Measurements from ENCODE around the gene HRH3. TPM values are rescaled to one million over a fixed set of nuclear protein-coding genes. Genes with fewer than 3 reads are reported as not detected.

The HRH3 gene
- total RNA-seq, 1 donor from 2014 or later, result 0.09 TPM

DNA sequence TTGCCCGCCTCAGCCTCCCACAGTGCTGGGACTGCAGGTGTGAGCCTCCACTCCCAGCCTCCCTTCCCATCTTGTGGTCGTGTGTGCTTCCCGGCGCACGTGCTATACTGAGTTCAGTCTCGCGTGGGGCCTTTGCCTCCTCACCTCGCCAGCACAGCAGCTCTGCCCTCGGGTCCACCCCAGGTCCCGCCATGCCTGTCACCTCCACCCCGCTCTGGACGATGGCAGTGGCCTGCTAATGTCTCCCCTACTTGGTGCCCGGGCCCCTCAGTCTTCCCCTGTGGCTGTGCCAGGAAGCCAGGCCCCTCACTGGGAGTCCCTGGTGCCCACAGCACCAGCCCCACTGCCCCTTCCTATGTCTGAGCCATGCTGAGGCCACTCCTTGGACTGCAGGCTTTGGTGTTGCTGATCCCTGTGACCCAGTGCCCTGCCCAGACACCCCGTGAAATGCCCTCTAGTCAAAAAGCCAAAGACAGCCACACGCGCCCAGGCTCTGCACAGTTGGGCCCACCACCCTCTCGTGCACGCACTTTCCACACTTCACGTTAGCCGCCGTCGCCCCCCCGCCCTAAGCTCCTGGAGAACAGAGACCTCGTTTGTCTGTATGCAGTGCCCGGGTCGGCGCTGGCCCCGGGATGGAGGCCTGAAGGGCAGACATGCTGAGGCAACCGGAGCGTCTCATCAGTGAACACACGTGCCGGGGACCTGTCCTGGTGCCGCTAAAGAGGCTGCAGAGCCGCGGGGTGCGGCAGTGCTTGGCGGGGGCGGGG is 14.3 kb downstream of the HRH3 start:
- no peak for TF ChIP-seq EZH2 (IDR thresholded peaks at IDR 0.05)
- TF ChIP-seq, protein P1, sequence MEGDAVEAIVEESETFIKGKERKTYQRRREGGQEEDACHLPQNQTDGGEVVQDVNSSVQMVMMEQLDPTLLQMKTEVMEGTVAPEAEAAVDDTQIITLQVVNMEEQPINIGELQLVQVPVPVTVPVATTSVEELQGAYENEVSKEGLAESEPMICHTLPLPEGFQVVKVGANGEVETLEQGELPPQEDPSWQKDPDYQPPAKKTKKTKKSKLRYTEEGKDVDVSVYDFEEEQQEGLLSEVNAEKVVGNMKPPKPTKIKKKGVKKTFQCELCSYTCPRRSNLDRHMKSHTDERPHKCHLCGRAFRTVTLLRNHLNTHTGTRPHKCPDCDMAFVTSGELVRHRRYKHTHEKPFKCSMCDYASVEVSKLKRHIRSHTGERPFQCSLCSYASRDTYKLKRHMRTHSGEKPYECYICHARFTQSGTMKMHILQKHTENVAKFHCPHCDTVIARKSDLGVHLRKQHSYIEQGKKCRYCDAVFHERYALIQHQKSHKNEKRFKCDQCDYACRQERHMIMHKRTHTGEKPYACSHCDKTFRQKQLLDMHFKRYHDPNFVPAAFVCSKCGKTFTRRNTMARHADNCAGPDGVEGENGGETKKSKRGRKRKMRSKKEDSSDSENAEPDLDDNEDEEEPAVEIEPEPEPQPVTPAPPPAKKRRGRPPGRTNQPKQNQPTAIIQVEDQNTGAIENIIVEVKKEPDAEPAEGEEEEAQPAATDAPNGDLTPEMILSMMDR (IDR thresholded peaks at IDR 0.05), result no peak
- no peak for TF ChIP-seq EZH2phosphoT487 (IDR thresholded peaks at IDR 0.05)
- no peaks in the 10 kb centered on the region for H3K4me1 ChIP-seq
- Mint-ChIP-seq H3K36me3 (peaks cover 6% of the 10 kb centered on the region), H3K4me3 (peak overlapping the region; percentile 41), H3K4me1 (peaks cover 10% of the 10 kb centered on the region), H3K27ac (no peak overlapping the region), H3K9me3 (no peaks in the 10 kb centered on the region), H3K27me3 (ENCODE audit: insufficient read depth, low read depth) (peaks cover 4% of the 10 kb centered on the region)
- no peak overlapping the region for H3K27ac ChIP-seq
- H3K27me3 ChIP-seq, result no peaks in the 10 kb centered on the region
- H3K4me2 ChIP-seq, result no peak overlapping the region
- DNase-seq (ENCODE audit: low spot score), result no peak
- no peaks in the 10 kb centered on the region for H4K20me1 ChIP-seq (ENCODE audit: low read depth)
- no peaks in the 10 kb centered on the region for H3K36me3 ChIP-seq
- H3K4me3 ChIP-seq, result no peak overlapping the region
- no peaks in the 10 kb centered on the region for H3F3A ChIP-seq (ENCODE audit: low read depth)
- H3K9me3 ChIP-seq (ENCODE audit: low read depth), result no peaks in the 10 kb centered on the region
- H3K9ac ChIP-seq, result no peak overlapping the region
- no peak overlapping the region for H2AFZ ChIP-seq (replicated peaks)
- H3K79me2 ChIP-seq (ENCODE audit: low read depth), result no peaks in the 10 kb centered on the region

DNA sequence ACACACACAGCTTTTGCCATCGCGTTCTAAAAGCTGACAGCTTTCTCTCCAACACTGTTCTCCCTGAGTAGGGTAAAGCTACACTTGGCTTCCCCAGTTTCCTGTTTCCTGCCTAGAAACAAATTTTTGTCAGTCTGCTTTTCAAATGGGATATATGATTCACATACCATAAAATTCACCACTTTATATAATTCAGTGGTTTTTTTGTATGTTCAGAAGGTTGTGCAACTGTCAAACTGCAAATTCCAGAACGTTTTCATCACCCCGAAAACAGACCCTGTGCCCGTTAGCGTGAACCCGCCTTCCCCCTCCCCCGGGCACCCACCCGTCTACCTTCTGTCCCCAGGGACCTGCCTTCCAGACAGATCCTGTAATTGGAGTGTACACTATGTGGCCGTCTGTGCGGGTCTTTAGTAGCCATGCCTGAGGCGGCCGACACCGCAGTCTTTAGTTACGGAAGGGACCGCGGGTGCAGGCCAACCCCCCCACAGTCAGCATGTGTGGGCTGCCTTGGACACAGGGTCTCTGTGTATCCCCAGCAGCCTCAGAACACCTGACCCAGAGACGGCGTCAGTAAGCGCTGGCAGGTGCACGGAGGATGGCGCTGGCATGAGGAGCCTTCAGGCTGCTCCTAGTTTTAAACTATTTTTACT is 16.6 kb downstream of the HRH3 start:
- Histone ChIP-seq H3K9ac (no peak overlapping the region), H3K27me3 (no peaks in the 10 kb centered on the region), H3K4me2 (no peak overlapping the region), H3F3A (ENCODE audit: low read depth) (no peaks in the 10 kb centered on the region), H3K9me3 (ENCODE audit: low read depth) (no peaks in the 10 kb centered on the region), H4K20me1 (ENCODE audit: low read depth) (no peaks in the 10 kb centered on the region), H3K27ac (no peak overlapping the region), H3K4me1 (no peaks in the 10 kb centered on the region), H3K4me3 (no peak overlapping the region), H3K79me2 (ENCODE audit: low read depth) (no peaks in the 10 kb centered on the region), H2AFZ (replicated peaks) (no peak overlapping the region), H3K36me3 (no peaks in the 10 kb centered on the region)
- Mint-ChIP-seq H3K36me3 (peaks cover 17% of the 10 kb centered on the region), H3K4me1 (peaks cover 5% of the 10 kb centered on the region), H3K27ac (no peak overlapping the region), H3K9me3 (no peaks in the 10 kb centered on the region), H3K27me3 (ENCODE audit: insufficient read depth, low read depth) (peaks cover 4% of the 10 kb centered on the region), H3K4me3 (no peak overlapping the region)
- no peak for TF ChIP-seq EZH2phosphoT487 (IDR thresholded peaks at IDR 0.05)
- TF ChIP-seq EZH2 (IDR thresholded peaks at IDR 0.05), result no peak
- TF ChIP-seq, protein P1 (IDR thresholded peaks at IDR 0.05), result no peak
- DNase-seq (ENCODE audit: low spot score), result no peak

DNA sequence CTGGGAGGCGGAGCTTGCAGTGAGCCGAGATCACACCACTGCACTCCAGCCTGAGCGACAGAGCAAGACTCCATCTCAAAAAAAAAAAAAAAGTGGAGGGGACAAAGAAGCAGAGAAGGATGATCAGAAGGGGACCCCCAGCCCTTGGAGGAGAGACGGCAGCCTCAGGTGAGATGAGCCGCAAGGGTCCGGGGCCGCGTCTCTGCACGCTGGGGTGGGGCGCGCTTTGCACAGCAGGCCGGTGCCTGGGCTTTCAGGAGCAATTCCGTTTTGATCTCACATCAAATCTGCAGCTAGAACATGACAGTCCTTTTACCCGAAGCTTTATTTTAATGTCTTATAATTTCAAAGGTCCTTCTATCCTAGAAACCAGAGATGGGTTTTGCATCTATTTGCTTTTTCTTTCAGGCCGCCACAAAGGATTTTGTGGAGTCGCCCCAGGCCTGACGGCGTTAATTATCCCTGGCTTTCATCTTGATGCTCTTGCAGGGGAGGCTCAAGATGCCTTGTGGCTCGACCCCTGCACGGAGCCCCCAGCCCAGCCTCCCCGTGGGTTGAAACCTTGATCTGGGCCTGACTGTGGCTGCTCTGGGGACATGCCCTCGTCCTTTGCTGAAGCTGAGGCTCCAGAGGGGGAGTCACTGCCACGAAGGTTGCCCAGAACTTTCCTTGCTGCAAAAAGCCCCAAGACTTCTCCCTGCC is 17.3 kb downstream of the HRH3 start:
- peaks cover 5% of the 10 kb centered on the region for H3K4me1 Mint-ChIP-seq

More for the DNA sequence above, 17.3 kb downstream of the HRH3 start:
- DNase-seq (ENCODE audit: low spot score), result no peak
- H3K27me3 ChIP-seq, result no peaks in the 10 kb centered on the region
- Mint-ChIP-seq H3K27ac (no peak overlapping the region), H3K27me3 (ENCODE audit: insufficient read depth, low read depth) (peaks cover 2% of the 10 kb centered on the region), H3K36me3 (peaks cover 17% of the 10 kb centered on the region), H3K4me3 (no peak overlapping the region), H3K9me3 (no peaks in the 10 kb centered on the region)
- H2AFZ ChIP-seq (replicated peaks), result no peak overlapping the region
- no peaks in the 10 kb centered on the region for H3K79me2 ChIP-seq (ENCODE audit: low read depth)
- H4K20me1 ChIP-seq (ENCODE audit: low read depth), result no peaks in the 10 kb centered on the region
- no peaks in the 10 kb centered on the region for H3K4me1 ChIP-seq
- H3K27ac ChIP-seq, result no peak overlapping the region
- H3K9me3 ChIP-seq (ENCODE audit: low read depth), result no peaks in the 10 kb centered on the region
- H3K4me2 ChIP-seq, result no peak overlapping the region
- H3F3A ChIP-seq (ENCODE audit: low read depth), result no peaks in the 10 kb centered on the region
- no peaks in the 10 kb centered on the region for H3K36me3 ChIP-seq
- no peak overlapping the region for H3K4me3 ChIP-seq
- TF ChIP-seq EZH2 (IDR thresholded peaks at IDR 0.05) (no peak), EZH2phosphoT487 (IDR thresholded peaks at IDR 0.05) (no peak)
- TF ChIP-seq, protein P1 (IDR thresholded peaks at IDR 0.05), result no peak
- no peak overlapping the region for H3K9ac ChIP-seq
